ENCODE results near the gene HES3.

HES3 gene

GRCh38 chr1:6281511-6282402 is 37.8 kb downstream of the HES3 start:
- no peak for DNase-seq

GRCh38 chr1:6282577-6283270 is 38.7 kb downstream of the HES3 start:
- no peak for DNase-seq

GRCh38 chr1:6285336-6285735 is 41.4 kb downstream of the HES3 start:
- no peak for DNase-seq

GRCh38 chr1:6286266-6286665 is 42.3 kb downstream of the HES3 start:
- no peak for DNase-seq

GRCh38 chr1:6287029-6287428 is 43.0 kb downstream of the HES3 start:
- no peak for DNase-seq

- DNase-seq: no peak
Observed at GRCh38 chr1:6287431-6287886, 43.5 kb downstream of the HES3 start.

- no peak for DNase-seq
Observed at GRCh38 chr1:6288026-6288425, 44.0 kb downstream of the HES3 start.

- DNase-seq: no peak
Observed at GRCh38 chr1:6288665-6289064, 44.7 kb downstream of the HES3 start.

- no peak for DNase-seq
Observed at GRCh38 chr1:6292102-6292501, 48.1 kb downstream of the HES3 start.

- DNase-seq: no peak
Observed at GRCh38 chr1:6294080-6294889, 50.3 kb downstream of the HES3 start.

GRCh38 chr1:6294890-6295556 is 51.0 kb downstream of the HES3 start:
- DNase-seq: no peak

Data from retina (tissue), 1 donor.